GM23338 (cell line): ENCODE results near the gene DLGAP5. TPM values are rescaled to one million over a fixed set of nuclear protein-coding genes. Genes with fewer than 3 reads are reported as not detected.

Experiments
- ATAC-seq: fragments of 200-7000 bp; cut with Tn5 transposase; 3 replicates; pipeline ENCODE4 v1.9.1; 2020
- DNase-seq: peaks from one replicate; pipeline ENCODE4 v3.0.0-alpha.2; 2015; ENCODE audit warnings: low spot score
- H2AFZ ChIP-seq: fragments of 200-600 bp; sonication (generic); 2 replicates; pipeline ENCODE4 v1.8.0; 2016; ENCODE audit warnings: antibody characterized with exemption, mild to moderate bottlenecking, moderate library complexity
- H3F3A ChIP-seq: fragments of 200-600 bp; sonication (generic); replicated peaks from 2 replicates; pipeline ENCODE4 v1.8.0; 2017; ENCODE audit warnings: antibody characterized with exemption, mixed run types, low read depth
- H3K27ac ChIP-seq: fragments of 200-600 bp; sonication (generic); 2 replicates; pipeline ENCODE4 v1.6.1; 2016; ENCODE audit warnings: low read depth
- H3K27me3 ChIP-seq: fragments of 200-600 bp; sonication (generic); 2 replicates; pipeline ENCODE4 v1.8.0; 2016; ENCODE audit warnings: mild to moderate bottlenecking, mixed run types, moderate library complexity; ENCODE audit not compliant: insufficient read depth
- H3K36me3 ChIP-seq: fragments of 200-600 bp; sonication (generic); 2 replicates; pipeline ENCODE4 v1.8.0; 2016; ENCODE audit warnings: mild to moderate bottlenecking; ENCODE audit not compliant: insufficient read depth
- H3K4me1 ChIP-seq: fragments of 200-600 bp; sonication (generic); 2 replicates; pipeline ENCODE4 v1.8.0; 2016; ENCODE audit warnings: mild to moderate bottlenecking, moderate library complexity; ENCODE audit not compliant: insufficient read depth
- H3K4me2 ChIP-seq: fragments of 200-600 bp; sonication (generic); 2 replicates; pipeline ENCODE4 v1.7.1; 2017; ENCODE audit warnings: mixed run types
- H3K4me3 ChIP-seq: fragments of 200-600 bp; sonication (generic); 2 replicates; pipeline ENCODE4 v1.6.1; 2016; ENCODE audit warnings: mixed run types
- H3K79me2 ChIP-seq: fragments of 200-600 bp; sonication (generic); replicated peaks from 2 replicates; pipeline ENCODE4 v1.8.0; 2017; ENCODE audit warnings: mild to moderate bottlenecking; ENCODE audit not compliant: insufficient read depth
- H3K9me2 ChIP-seq: fragments of 200-600 bp; sonication (generic); 2 replicates; pipeline ENCODE4 v1.8.0; 2017; ENCODE audit not compliant: insufficient read depth
- H4K20me1 ChIP-seq: fragments of 200-600 bp; sonication (generic); replicated peaks from 2 replicates; pipeline ENCODE4 v1.8.0; 2017; ENCODE audit warnings: mild to moderate bottlenecking; ENCODE audit not compliant: insufficient read depth
- H3K27ac Mint-ChIP-seq: 2 replicates; pipeline ENCODE4 v1.8.0; 2020; ENCODE audit warnings: inconsistent platforms, mild to moderate bottlenecking, moderate library complexity, mixed read lengths
- H3K27me3 Mint-ChIP-seq: 3 replicates; pipeline ENCODE4 v1.8.0; 2022; ENCODE audit warnings: low read depth, mild to moderate bottlenecking, moderate library complexity, mixed read lengths, inconsistent platforms; ENCODE audit not compliant: insufficient read depth, poor library complexity
- H3K36me3 Mint-ChIP-seq: 3 replicates; pipeline ENCODE4 v1.8.0; 2021; ENCODE audit warnings: low read depth, mild to moderate bottlenecking, inconsistent platforms, moderate library complexity, mixed read lengths
- H3K4me1 Mint-ChIP-seq: 3 replicates; pipeline ENCODE4 v1.8.0; 2020; ENCODE audit warnings: mild to moderate bottlenecking, inconsistent platforms, mixed read lengths
- H3K4me3 Mint-ChIP-seq: 3 replicates; pipeline ENCODE4 v1.8.0; 2021; ENCODE audit warnings: moderate library complexity, mild to moderate bottlenecking, inconsistent platforms, mixed read lengths
- H3K9me3 Mint-ChIP-seq: 3 replicates; pipeline ENCODE4 v1.8.0; 2020; ENCODE audit warnings: moderate library complexity, mild to moderate bottlenecking, inconsistent platforms, mixed read lengths
- EZH2 ChIP-seq: fragments of 200-600 bp; sonication (generic); IDR thresholded peaks from one replicate; pipeline ENCODE4 v1.8.0; 2017; ENCODE audit warnings: antibody characterized with exemption, mild to moderate bottlenecking, low read depth; ENCODE audit not compliant: unreplicated experiment
- EZH2phosphoT487 ChIP-seq: fragments of 200-600 bp; sonication (generic); IDR thresholded peaks from one replicate; pipeline ENCODE4 v1.8.1; 2018; ENCODE audit warnings: antibody characterized with exemption; ENCODE audit not compliant: unreplicated experiment
- ZNF114 ChIP-seq: fragments of 250-450 bp; sonication (Bioruptor Pico); IDR thresholded peaks from 2 replicates; pipeline ENCODE4 v1.5.0; 2020; ENCODE audit warnings: mild to moderate bottlenecking, moderate library complexity
- polyA plus RNA-seq: library from polyadenylated mRNA; unstranded; fragments of >200 nt; fragmentation: Nextera tagmentation; extraction: Ambion mirVana; gene quantifications from 2 replicates; pipeline ENCODE4 v1.2.1, GENCODE V29; 2016
- total RNA-seq: library from RNA; depleted of rRNA; stranded (reverse); fragments of >200 nt; shearing (Covaris generic); gene quantifications from 2 replicates; pipeline ENCODE4 v1.2.3, GENCODE V29; 2014
- TF ChIP-seq, protein P1 (sequence below): IDR thresholded peaks from 2 replicates; pipeline ENCODE4 v1.6.1; 2016; ENCODE audit warnings: antibody characterized with exemption
- TF ChIP-seq, protein P2 (sequence below): IDR thresholded peaks from one replicate; pipeline ENCODE4 v1.6.1; 2018; ENCODE audit warnings: antibody characterized with exemption; ENCODE audit not compliant: unreplicated experiment
- TF ChIP-seq, protein P3 (sequence below): fragments of 250-450 bp; sonication (Bioruptor Pico); IDR thresholded peaks from 2 replicates; pipeline ENCODE4 v1.5.0; 2020; ENCODE audit warnings: mild to moderate bottlenecking, moderate library complexity

The DLGAP5 gene
- total and polyA plus RNA-seq, 2 experiments from 2014 or later, result 110 to 117 TPM

- Histone ChIP-seq H3K27me3 (no peaks in the 10 kb centered on the region), H3K79me2 (no peaks in the 10 kb centered on the region), H3K4me2 (no peak overlapping the region), H3K4me1 (no peaks in the 10 kb centered on the region), H2AFZ (peak overlapping the region; percentile 69; the same call in 1 of the 2 replicates), H3K9me2 (no peaks in the 10 kb centered on the region), H4K20me1 (no peaks in the 10 kb centered on the region), H3K27ac (no peak overlapping the region), H3F3A (no peaks in the 10 kb centered on the region), H3K36me3 (no peaks in the 10 kb centered on the region), H3K4me3 (no peak overlapping the region)
- Mint-ChIP-seq H3K4me1 (peaks cover 13% of the 10 kb centered on the region), H3K4me3 (no peak overlapping the region), H3K36me3 (no peaks in the 10 kb centered on the region), H3K27me3 (peaks cover 8% of the 10 kb centered on the region), H3K9me3 (no peaks in the 10 kb centered on the region), H3K27ac (no peak overlapping the region)
- DNase-seq (no peak), ATAC-seq (no peak)
- TF ChIP-seq, protein P1, sequence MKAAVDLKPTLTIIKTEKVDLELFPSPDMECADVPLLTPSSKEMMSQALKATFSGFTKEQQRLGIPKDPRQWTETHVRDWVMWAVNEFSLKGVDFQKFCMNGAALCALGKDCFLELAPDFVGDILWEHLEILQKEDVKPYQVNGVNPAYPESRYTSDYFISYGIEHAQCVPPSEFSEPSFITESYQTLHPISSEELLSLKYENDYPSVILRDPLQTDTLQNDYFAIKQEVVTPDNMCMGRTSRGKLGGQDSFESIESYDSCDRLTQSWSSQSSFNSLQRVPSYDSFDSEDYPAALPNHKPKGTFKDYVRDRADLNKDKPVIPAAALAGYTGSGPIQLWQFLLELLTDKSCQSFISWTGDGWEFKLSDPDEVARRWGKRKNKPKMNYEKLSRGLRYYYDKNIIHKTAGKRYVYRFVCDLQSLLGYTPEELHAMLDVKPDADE, result no peak
- TF ChIP-seq EZH2 (no peak), ZNF114 (no peak), EZH2phosphoT487 (no peak)
- TF ChIP-seq, protein P2, sequence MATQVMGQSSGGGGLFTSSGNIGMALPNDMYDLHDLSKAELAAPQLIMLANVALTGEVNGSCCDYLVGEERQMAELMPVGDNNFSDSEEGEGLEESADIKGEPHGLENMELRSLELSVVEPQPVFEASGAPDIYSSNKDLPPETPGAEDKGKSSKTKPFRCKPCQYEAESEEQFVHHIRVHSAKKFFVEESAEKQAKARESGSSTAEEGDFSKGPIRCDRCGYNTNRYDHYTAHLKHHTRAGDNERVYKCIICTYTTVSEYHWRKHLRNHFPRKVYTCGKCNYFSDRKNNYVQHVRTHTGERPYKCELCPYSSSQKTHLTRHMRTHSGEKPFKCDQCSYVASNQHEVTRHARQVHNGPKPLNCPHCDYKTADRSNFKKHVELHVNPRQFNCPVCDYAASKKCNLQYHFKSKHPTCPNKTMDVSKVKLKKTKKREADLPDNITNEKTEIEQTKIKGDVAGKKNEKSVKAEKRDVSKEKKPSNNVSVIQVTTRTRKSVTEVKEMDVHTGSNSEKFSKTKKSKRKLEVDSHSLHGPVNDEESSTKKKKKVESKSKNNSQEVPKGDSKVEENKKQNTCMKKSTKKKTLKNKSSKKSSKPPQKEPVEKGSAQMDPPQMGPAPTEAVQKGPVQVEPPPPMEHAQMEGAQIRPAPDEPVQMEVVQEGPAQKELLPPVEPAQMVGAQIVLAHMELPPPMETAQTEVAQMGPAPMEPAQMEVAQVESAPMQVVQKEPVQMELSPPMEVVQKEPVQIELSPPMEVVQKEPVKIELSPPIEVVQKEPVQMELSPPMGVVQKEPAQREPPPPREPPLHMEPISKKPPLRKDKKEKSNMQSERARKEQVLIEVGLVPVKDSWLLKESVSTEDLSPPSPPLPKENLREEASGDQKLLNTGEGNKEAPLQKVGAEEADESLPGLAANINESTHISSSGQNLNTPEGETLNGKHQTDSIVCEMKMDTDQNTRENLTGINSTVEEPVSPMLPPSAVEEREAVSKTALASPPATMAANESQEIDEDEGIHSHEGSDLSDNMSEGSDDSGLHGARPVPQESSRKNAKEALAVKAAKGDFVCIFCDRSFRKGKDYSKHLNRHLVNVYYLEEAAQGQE, result no peak
- TF ChIP-seq, protein P3, sequence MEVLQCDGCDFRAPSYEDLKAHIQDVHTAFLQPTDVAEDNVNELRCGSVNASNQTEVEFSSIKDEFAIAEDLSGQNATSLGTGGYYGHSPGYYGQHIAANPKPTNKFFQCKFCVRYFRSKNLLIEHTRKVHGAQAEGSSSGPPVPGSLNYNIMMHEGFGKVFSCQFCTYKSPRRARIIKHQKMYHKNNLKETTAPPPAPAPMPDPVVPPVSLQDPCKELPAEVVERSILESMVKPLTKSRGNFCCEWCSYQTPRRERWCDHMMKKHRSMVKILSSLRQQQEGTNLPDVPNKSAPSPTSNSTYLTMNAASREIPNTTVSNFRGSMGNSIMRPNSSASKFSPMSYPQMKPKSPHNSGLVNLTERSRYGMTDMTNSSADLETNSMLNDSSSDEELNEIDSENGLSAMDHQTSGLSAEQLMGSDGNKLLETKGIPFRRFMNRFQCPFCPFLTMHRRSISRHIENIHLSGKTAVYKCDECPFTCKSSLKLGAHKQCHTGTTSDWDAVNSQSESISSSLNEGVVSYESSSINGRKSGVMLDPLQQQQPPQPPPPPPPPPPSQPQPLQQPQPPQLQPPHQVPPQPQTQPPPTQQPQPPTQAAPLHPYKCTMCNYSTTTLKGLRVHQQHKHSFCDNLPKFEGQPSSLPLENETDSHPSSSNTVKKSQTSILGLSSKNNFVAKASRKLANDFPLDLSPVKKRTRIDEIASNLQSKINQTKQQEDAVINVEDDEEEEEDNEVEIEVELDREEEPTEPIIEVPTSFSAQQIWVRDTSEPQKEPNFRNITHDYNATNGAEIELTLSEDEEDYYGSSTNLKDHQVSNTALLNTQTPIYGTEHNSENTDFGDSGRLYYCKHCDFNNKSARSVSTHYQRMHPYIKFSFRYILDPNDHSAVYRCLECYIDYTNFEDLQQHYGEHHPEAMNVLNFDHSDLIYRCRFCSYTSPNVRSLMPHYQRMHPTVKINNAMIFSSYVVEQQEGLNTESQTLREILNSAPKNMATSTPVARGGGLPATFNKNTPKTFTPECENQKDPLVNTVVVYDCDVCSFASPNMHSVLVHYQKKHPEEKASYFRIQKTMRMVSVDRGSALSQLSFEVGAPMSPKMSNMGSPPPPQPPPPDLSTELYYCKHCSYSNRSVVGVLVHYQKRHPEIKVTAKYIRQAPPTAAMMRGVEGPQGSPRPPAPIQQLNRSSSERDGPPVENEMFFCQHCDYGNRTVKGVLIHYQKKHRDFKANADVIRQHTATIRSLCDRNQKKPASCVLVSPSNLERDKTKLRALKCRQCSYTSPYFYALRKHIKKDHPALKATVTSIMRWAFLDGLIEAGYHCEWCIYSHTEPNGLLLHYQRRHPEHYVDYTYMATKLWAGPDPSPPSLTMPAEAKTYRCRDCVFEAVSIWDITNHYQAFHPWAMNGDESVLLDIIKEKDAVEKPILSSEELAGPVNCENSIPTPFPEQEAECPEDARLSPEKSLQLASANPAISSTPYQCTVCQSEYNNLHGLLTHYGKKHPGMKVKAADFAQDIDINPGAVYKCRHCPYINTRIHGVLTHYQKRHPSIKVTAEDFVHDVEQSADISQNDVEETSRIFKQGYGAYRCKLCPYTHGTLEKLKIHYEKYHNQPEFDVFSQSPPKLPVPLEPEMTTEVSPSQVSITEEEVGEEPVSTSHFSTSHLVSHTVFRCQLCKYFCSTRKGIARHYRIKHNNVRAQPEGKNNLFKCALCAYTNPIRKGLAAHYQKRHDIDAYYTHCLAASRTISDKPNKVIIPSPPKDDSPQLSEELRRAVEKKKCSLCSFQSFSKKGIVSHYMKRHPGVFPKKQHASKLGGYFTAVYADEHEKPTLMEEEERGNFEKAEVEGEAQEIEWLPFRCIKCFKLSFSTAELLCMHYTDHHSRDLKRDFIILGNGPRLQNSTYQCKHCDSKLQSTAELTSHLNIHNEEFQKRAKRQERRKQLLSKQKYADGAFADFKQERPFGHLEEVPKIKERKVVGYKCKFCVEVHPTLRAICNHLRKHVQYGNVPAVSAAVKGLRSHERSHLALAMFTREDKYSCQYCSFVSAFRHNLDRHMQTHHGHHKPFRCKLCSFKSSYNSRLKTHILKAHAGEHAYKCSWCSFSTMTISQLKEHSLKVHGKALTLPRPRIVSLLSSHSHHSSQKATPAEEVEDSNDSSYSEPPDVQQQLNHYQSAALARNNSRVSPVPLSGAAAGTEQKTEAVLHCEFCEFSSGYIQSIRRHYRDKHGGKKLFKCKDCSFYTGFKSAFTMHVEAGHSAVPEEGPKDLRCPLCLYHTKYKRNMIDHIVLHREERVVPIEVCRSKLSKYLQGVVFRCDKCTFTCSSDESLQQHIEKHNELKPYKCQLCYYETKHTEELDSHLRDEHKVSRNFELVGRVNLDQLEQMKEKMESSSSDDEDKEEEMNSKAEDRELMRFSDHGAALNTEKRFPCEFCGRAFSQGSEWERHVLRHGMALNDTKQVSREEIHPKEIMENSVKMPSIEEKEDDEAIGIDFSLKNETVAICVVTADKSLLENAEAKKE, result no peak
Observed at GRCh38 chr14:55118761-55119160, 72.6 kb downstream of the DLGAP5 start.
